Eye (tissue), 1 donor: ENCODE results near the gene TOE1.
"Not testable (repeated sequence)": the region's sequence is repeated elsewhere in the genome, so short reads cannot be mapped to it uniquely, and the experiment has no call there.

Experiments
- DNase-seq: peaks from one replicate; pipeline ENCODE4 v3.0.0-alpha.2; 2015

The TOE1 gene

DNA sequence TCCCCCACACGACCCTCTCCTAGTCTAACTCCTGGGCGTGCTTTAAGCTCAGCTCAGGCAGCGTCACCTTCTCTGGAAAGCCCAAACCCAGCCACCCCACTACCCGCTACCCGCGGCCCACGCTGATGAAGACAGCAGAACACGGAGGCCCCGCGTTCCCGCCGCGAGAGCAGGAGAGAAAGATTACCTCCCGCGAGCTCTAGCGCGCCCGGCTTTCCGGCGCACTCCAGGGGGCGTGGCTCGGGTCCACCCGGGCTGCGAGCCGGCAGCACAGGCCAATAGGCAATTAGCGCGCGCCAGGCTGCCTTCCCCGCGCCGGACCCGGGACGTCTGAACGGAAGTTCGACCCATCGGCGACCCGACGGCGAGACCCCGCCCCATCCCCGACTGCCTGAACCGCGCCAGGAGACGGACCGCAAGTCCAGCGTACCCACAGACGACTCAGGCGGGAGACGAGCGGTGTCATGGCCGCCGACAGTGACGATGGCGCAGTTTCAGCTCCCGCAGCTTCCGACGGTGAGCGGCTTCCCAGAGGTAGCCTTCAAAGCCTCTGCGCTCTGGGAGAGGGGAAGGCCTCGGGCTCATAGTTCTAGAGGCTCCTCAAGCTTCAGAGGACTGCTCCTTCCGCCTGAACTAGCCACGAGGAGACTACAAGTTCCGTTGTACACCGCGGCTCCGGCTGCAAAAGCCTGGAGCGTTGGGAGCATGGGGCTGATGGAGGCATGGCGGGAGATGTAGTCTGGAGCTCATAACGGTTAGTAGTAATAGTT is at the start of gene TOE1, which contains the start of gene MUTYH:
TOE1 (plus strand) TSS at position 382 of the 770 bp plus-strand sequence; CDS start at position 465, 83 bp downstream.
MUTYH (minus strand) TSS at position 652 of the 770 bp plus-strand sequence. CDS start 5,935 bp downstream, outside the sequence.
- DNase-seq, result peak; percentile 96

DNA sequence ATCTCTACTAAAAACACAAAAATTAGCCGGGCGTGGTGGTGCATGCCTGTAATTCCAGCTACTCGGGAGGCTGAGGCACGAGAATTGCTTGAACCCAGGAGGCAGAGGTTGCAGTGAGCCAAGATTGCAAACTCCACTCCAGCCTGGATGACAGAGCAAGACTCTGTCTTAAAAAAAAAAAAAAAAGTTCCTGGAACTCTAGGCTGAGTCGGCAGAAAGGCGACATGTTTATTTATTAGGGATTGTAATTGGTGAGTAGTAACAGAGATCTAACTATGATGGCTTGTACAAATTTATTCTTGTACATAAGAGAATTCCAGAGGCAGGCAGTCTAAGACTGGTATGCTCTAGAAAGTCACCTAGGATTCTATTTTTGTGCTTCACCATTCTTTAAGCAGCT is 49.0 kb upstream of the TOE1 start:
- DNase-seq, result not testable (repeated sequence)

DNA sequence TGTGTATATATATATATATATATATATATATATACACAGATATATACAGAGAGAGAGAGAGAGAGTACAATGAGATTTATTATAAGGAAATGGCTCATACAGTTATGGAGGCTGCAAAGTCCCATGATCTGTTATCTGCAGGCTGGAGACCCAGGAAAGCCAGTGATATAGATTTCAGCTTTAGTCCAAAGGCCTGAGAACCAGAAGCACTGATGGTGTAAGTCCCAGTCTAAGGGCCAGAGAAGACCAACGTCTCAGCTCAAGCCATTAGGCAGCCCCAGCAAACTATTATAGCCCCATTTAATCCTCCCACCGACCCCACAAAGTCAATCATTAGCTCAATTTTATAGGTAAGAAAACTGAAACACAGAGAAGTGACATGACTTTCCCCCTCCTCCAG is 48.3 kb upstream of the TOE1 start:
- no peak for DNase-seq

DNA sequence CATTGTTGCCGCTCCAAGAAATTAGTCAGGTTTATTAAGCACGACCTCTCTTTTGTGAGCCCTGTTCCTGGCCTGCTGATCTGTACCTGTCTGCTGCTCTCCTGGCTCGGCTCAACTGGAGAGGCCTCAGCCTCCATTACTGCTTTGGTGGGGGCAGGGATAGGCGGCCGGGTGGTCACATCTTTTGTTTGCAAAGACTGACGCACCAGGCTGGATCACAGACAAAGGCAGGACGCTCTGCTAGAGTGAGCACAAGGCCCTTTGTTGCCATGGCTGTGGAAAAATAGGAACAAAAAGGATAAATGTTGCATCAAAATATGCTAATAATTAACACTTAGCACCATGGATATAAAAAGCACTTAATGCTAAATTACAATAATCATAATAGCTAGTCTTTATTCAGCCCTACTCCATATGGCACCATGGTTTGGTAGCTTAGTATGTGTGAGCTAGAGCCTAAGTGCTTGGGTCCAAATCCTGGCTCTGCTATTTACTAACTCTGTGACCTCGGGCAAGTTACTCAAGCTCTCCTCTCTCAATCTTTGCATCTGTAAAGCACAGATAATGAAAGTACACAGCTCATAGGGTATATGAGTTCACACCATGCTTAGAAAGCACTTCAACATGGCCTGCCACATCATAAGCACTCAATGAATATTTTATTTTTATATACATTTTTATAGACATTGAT is 42.2 kb upstream of the TOE1 start:
- DNase-seq, result peak; percentile 77

DNA sequence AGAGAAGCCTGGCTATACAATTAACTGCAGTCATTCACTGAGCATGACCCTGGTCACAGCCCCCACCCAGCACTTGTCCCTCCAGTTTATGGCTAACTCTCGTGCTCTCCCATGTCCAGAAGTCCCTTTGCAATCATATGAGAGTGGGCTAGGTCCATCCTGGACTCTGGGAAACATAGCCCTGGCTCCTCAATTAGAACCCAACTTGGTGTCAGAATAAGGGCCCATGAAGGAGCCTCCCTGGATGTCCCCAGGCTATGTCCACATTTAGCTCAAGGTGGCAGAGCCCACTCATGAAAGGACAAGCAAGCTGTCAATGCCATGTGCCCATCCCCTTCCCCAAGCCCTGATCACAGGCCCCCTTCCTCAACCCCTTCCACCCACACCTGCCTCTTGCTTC is 40.7 kb upstream of the TOE1 start:
- DNase-seq, result no peak

GRCh38 chr1:45299981-45300668 is 39.8 kb upstream of the TOE1 start:
- DNase-seq, result peak; percentile 90

DNA sequence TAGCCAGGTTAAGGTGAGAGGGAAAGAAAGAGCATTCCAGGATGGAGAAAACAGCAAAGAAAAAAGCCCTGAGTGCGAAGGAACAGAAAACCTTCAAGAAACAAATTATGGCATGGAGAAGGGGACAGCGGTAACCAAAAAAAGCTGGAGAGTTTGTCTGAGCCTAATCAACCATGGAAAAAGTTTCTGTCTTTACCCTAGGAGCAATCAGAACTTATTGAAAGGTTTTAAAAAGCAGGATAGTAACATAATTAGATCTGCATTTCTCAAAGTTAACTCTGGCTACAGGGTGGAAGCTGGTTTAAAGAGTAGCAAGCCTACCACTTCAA is 39.3 kb upstream of the TOE1 start:
- DNase-seq, result no peak

- no peak for DNase-seq
These were observed 37.3 kb upstream of the TOE1 start for GRCh38 chr1:45302505-45303150.

DNA sequence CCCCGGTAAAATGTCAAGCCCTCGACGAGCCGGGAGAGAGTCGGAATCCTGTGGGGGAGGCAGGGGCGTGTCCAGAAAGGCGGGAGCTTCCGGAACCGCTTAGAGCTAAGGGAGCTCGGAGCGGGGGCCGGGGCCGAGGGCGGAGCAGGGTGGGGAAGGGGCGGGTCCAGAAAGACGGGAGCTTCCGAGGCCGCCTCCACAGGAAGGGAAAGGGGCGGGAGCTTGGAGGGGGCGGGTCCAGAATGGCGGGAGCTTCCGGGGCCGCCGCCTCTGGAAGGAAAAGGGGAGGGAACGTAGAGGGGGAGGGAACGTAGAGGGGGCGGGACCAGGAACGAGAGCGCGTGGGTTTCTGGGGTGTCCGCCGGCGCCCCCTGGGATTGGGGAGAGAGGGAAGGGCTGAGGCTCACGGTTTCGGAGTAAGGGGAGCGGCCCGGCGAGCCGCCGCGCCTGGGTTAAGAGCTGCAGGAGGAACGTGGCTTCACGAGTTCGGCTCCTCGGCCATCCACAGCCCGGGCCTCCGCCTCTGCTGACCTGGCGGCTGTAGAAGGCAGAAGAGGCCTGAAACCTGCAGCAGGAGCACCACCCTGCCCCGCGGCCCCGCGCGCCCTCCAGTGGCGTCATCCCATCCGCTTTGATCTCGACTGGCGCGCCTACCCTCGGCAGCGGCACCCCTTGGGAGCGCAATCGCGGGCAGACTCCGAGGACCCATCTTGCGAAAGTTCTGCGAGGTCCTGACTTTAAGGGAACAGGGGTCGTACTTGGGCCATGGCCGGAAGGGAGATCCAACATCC is 36.3 kb upstream of the TOE1 start:
- peak; percentile 98 for DNase-seq

DNA sequence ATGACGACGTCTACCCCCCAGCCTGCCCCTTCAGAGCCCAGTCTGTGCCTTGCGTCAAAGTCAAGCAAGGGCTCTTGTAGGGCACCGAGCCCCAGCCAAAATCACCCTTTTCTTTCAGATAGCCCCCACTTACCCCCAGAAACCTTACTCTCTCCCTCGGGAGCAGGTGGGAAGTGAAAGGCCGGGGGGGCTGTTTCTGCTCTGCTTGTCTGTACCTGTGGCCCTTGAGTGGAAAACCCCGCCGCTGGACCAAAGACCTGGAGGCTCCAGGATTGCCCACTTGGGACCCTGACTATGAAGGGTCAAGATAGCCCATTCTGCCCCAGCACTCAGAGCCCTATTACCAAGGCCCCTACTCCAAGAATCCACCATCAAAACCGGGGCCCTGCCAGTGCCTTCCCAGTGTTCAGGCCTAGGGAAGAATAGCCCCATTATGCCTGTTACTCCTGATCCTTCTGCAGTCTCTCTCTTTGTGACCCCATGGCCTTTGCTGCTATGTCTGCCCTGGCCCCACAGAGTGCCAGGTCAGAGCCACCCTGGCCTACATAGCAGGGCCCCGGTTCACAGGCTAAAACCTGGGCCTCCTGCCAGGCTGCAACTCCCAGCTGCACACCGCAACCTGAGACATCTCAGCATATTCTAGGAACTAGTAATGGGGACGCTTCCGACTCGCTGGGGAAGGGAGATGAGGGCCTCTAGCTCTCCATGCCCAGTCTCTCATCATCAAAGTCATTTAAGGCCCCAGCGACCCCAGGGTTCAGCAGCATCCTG is 35.5 kb upstream of the TOE1 start:
- peak; percentile 26 for DNase-seq

DNA sequence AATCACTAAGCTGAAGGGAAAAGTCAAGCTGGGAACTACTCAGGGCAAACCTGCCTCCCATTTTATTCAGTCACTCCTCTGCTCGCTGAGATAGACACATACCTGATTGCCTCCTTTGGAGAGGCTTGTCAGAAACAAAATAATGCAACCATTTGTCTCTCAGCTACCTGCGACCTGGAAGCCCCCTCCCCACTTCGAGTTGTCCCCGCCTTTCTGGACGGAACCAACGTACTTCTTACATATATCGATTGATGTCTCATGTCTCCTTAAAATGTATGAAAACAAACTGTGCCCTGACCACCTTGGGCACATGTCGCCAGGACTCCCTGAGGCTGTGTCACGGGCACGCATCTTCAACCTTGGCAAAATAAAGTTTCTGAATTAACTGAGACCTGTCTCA is 34.7 kb upstream of the TOE1 start:
- no peak for DNase-seq

- no peak for DNase-seq
These were observed 33.7 kb upstream of the TOE1 start for GRCh38 chr1:45306319-45306718.

DNA sequence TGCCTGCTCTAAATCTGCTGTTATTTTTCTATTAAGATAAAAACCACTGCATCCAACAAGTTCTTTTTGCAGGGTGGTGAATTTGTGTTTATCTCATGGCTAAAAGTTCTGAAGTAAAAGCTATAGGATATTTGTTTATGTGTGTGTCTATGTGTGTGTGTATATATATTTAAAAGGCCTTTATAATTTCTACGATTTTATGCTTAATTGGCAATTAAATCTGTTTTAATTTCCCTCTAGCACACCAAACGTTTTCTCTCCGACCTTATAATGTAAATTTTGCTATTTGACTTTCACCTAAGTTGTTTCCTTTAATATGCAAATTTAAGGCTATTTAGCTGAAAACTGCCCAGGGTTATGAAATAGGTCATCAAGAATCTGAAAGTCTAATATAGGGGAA is 33.1 kb upstream of the TOE1 start:
- DNase-seq, result no peak

- no peak for DNase-seq
These were observed 25.7 kb upstream of the TOE1 start for GRCh38 chr1:45314266-45314665.

DNA sequence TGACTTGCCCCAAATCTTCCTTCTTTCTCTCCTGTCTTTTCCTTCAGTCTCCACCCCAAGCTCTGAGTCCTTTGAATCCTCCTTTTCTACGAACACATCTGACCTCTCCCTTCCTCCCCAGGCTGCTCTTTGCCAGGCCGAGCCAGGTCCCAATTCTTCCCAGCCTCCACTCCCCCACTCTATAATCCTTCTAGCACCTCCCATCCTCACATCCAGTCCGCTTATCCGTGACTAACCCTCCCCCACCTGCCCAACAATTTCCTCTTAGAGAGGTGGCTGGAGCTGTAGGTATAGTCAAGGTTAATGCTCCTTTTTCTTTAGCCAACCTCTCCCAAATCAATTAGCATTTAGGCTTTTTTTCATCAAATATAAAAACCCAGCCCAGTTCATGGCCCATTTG is 22.8 kb upstream of the TOE1 start:
- DNase-seq, result no peak

GRCh38 chr1:45319761-45320160 is 20.2 kb upstream of the TOE1 start:
- no peak for DNase-seq

GRCh38 chr1:45321444-45321843 is 18.5 kb upstream of the TOE1 start:
- DNase-seq, result no peak

- no peak for DNase-seq
These were observed 17.4 kb upstream of the TOE1 start for GRCh38 chr1:45322486-45323040.

DNA sequence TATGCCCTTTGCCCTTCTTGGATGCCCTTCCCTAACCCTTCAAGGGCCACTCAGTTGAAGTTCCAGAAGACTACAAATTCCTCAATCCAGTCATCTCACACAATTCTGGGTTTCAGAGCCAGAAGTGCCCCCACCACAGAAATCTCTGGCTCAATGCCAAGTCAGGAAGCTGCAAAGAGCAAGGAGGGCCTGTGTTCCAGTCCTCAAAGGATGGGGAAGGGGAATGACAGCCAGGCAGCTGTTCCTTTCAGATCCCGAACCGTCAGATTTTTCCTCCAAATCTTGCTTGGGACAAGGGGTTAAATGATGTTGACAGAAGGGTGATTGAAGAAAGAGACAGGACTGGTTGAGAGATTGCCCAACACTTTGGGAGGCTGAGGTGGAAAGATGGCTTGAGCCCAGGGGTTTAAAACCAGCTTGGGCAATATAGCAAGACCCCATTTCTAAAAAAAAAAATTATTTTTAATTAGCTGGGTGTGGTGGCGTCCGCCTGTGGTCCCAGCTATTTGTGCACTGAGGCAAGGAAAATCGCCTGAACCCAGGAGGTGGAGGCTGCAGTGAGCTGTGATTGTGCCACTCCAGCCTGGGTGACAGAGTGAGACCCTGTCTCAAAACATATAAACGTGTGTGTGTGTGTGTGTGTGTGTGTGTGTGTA is 14.0 kb upstream of the TOE1 start:
- peak; percentile 64 for DNase-seq
